ENCODE data around the gene TYMP. TPM values are rescaled to one million over a fixed set of nuclear protein-coding genes. Genes with fewer than 3 reads are reported as not detected.

The TYMP gene
- total RNA-seq, 4 donors from 2014 or later, result 86.0 to 281 (median 137) TPM

DNA sequence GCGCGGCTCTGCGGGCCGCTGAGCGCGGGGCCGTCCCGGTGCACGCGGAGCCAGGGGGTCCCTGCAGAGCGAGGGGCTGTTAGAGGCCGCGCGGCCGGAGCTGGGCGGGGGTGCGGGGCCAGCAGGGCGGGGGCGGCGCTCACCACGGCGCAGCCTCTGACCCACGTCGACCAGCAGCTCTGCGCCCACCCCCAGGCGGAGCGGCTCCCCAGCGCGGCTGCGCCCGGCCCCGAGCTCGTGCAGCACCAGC is 4.0 kb downstream of the TYMP start:
- WGBS, 2 donors, result no CpG with 5 or more reads among the region's 33 CpGs

GRCh38 chr22:50525104-50525857 is 4.5 kb downstream of the TYMP start, which contains the start of gene SCO2:
Gene SCO2, minus strand, starts transcription at chr22:50525598. Its CDS starts 1,187 bp downstream, at chr22:50524411.
- H3K27ac ChIP-seq, result peak within 1 kb of the TSS; percentile 90 to 99 (median 95)
- H3K36me3 ChIP-seq, result peaks cover 25 to 38% (median 28%) of the 10 kb centered on the region in 3 donors
- H3K4me3 ChIP-seq, result peak within 1 kb of the TSS; percentile 55 to 84 (median 67)
- H3K9me3 ChIP-seq, result no peaks in the 10 kb centered on the region
- peaks cover 42 to 69% (median 43%) of the 10 kb centered on the region in 3 donors for H3K4me1 ChIP-seq
- intact Hi-C loops (cut with DNase I), result loop anchor here (10.0 kb wide), 1 partner anchor 90 kb away; no protein-coding TSS in a partner anchor
- peaks cover 0 to 7% (median 0%) of the 10 kb centered on the region in 4 donors for H3K27me3 ChIP-seq
- no CpG with 5 or more reads among the region's 84 CpGs for WGBS, 2 donors
- TF ChIP-seq, protein P1, sequence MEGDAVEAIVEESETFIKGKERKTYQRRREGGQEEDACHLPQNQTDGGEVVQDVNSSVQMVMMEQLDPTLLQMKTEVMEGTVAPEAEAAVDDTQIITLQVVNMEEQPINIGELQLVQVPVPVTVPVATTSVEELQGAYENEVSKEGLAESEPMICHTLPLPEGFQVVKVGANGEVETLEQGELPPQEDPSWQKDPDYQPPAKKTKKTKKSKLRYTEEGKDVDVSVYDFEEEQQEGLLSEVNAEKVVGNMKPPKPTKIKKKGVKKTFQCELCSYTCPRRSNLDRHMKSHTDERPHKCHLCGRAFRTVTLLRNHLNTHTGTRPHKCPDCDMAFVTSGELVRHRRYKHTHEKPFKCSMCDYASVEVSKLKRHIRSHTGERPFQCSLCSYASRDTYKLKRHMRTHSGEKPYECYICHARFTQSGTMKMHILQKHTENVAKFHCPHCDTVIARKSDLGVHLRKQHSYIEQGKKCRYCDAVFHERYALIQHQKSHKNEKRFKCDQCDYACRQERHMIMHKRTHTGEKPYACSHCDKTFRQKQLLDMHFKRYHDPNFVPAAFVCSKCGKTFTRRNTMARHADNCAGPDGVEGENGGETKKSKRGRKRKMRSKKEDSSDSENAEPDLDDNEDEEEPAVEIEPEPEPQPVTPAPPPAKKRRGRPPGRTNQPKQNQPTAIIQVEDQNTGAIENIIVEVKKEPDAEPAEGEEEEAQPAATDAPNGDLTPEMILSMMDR (IDR thresholded peaks at IDR 0.05), result peak in 4 of 6 experiments; percentile 27 to 66 (median 54)
- peak in 3 of 4 donors; percentile 80 to 89 (median 80) for TF ChIP-seq POLR2A (IDR thresholded peaks at IDR 0.05)
- peak; percentile 85 for DNase-seq

More for the DNA sequence above, 4.0 kb downstream of the TYMP start:
- H3K27ac ChIP-seq, result peak overlapping the region; percentile 90 to 99 (median 95)
- peaks cover 42 to 74% (median 47%) of the 10 kb centered on the region in 3 donors for H3K4me1 ChIP-seq
- intact Hi-C loops (cut with DNase I), result loop anchor here (10.0 kb wide), 1 partner anchor 89 kb away; no protein-coding TSS in a partner anchor
- H3K36me3 ChIP-seq, result peaks cover 25 to 33% (median 28%) of the 10 kb centered on the region in 3 donors
- H3K27me3 ChIP-seq, result peaks cover 0 to 12% (median 0%) of the 10 kb centered on the region in 4 donors
- TF ChIP-seq, protein P1 (IDR thresholded peaks at IDR 0.05), result peak in 1 of 6 experiments; percentile 16
- TF ChIP-seq POLR2A (IDR thresholded peaks at IDR 0.05), result no peak
- no peaks in the 10 kb centered on the region for H3K9me3 ChIP-seq
- H3K4me3 ChIP-seq, result peak overlapping the region; percentile 55 to 84 (median 67)
- DNase-seq, result no peak

GRCh38 chr22:50524676-50525103 is 5.1 kb downstream of the TYMP start:
- 3 to 10% methylated on average over 12 to 17 of the region's 19 CpGs for WGBS, 2 donors
- TF ChIP-seq POLR2A (IDR thresholded peaks at IDR 0.05), result no peak
- TF ChIP-seq, protein P1 (IDR thresholded peaks at IDR 0.05), result no peak
- Histone ChIP-seq H3K4me1 (peaks cover 39 to 64% (median 42%) of the 10 kb centered on the region in 3 donors), H3K4me3 (peak overlapping the region; percentile 55 to 84 (median 67)), H3K36me3 (peaks cover 25 to 44% (median 28%) of the 10 kb centered on the region in 3 donors), H3K27ac (peak overlapping the region; percentile 90 to 99 (median 95)), H3K9me3 (no peaks in the 10 kb centered on the region), H3K27me3 (peaks cover 0 to 1% (median 0%) of the 10 kb centered on the region in 4 donors)
- no peak for DNase-seq
- intact Hi-C loops (cut with DNase I), result loop anchor here (10.0 kb wide), 1 partner anchor 90 kb away; no protein-coding TSS in a partner anchor

DNA sequence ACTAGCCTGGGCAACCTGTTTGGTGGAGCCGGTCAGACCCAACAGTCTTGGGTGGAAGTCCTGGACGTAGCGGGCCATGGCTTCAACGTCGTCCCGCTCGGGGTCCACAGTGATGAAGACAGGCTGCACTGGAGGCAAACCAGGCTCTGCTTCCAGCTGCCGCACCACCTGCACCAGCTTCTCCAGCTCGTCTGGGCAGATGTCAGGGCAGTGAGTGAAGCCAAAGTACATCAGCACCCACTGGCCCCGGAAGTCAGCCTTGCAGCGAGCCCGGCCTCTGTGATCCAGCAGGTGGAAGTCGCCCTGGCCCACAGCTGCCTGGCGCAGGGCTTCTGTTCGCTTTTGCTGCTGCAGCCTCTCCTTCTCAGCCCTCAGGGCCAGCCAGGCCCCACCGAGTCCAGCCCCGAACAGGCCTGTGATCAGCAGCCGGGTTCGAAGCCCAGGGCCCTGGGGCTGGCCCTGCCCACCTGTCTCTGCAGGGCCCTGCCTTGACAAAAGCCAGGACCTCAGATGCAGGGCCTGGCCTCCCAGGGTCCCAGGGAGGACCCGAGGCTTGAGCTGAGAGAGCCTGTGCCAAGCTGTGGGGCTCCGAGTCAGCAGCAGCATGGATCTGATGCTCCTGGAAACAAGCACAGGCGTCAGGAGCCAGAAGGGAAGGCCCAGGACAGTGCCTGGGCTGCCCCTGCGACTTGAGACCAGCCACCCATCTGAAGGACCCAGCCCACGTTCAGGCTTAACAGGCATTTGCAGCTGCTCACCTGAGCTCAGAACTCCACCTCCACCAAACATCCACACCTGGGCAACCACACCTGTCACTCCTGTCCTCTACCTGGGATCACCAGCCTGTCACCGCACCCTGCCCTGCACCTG is 5.8 kb downstream of the TYMP start:
- intact Hi-C loops (cut with DNase I), result loop anchor here (10.0 kb wide), 1 partner anchor 91 kb away; no protein-coding TSS in a partner anchor
- no peak for DNase-seq
- TF ChIP-seq, protein P1 (IDR thresholded peaks at IDR 0.05), result no peak
- no peak for TF ChIP-seq POLR2A (IDR thresholded peaks at IDR 0.05)
- no peaks in the 10 kb centered on the region for H3K27me3 ChIP-seq
- peak overlapping the region; percentile 90 to 99 (median 95) for H3K27ac ChIP-seq
- H3K4me3 ChIP-seq, result peak overlapping the region; percentile 55 to 84 (median 67)
- peaks cover 25 to 51% (median 28%) of the 10 kb centered on the region in 3 donors for H3K36me3 ChIP-seq
- 71 to 73% methylated on average over 8 to 9 of the region's 25 CpGs for WGBS, 2 donors
- no peaks in the 10 kb centered on the region for H3K9me3 ChIP-seq
- peaks cover 32 to 57% (median 37%) of the 10 kb centered on the region in 3 donors for H3K4me1 ChIP-seq

All from esophagus squamous epithelium (tissue), 5 donors.